ENCODE measurements around the gene TBC1D5.

Gene TBC1D5

GRCh38 chr3:17195856-17196604 lies 546.4 kb downstream of the TBC1D5 start:
- peak; percentile 36 to 52 for DNase-seq

- no peak for DNase-seq
Measured at GRCh38 chr3:17195192-17195611, 547.2 kb downstream of the TBC1D5 start.

- DNase-seq = no peak
Measured at GRCh38 chr3:17194116-17194515, 548.3 kb downstream of the TBC1D5 start.

GRCh38 chr3:17192995-17193394 lies 549.4 kb downstream of the TBC1D5 start:
- no peak for DNase-seq

GRCh38 chr3:17190353-17191078 lies 551.9 kb downstream of the TBC1D5 start:
- DNase-seq = peak; percentile 89 to 93

GRCh38 chr3:17188378-17188777 lies 554.1 kb downstream of the TBC1D5 start:
- DNase-seq = no peak

- no peak for DNase-seq
Measured at GRCh38 chr3:17187589-17188184, 554.7 kb downstream of the TBC1D5 start.

- DNase-seq = no peak
Measured at GRCh38 chr3:17183951-17184550, 558.4 kb downstream of the TBC1D5 start.

GRCh38 chr3:17182166-17182565 lies 560.3 kb downstream of the TBC1D5 start:
- no peak for DNase-seq

GRCh38 chr3:17181413-17181907 lies 561.0 kb downstream of the TBC1D5 start:
- DNase-seq = no peak

GRCh38 chr3:17179381-17180205 lies 562.8 kb downstream of the TBC1D5 start:
- no peak for DNase-seq

- no peak for DNase-seq
Measured at GRCh38 chr3:17176757-17177156, 565.7 kb downstream of the TBC1D5 start.

- DNase-seq = no peak
Measured at GRCh38 chr3:17175187-17175807, 567.1 kb downstream of the TBC1D5 start.

GRCh38 chr3:17166369-17166768 lies 576.1 kb downstream of the TBC1D5 start:
- peak in 1 of 2 experiments; percentile 9 for DNase-seq

- no peak for DNase-seq
Measured at GRCh38 chr3:17162116-17162515, 580.3 kb downstream of the TBC1D5 start.

- DNase-seq = no peak
Measured at GRCh38 chr3:17160597-17160996, 581.8 kb downstream of the TBC1D5 start.

- no peak for DNase-seq
Measured at GRCh38 chr3:17158941-17159682, 583.3 kb downstream of the TBC1D5 start.

- DNase-seq = no peak
Measured at GRCh38 chr3:17157713-17158112, 584.7 kb downstream of the TBC1D5 start.

GRCh38 chr3:17156864-17157263 lies 585.6 kb downstream of the TBC1D5 start:
- DNase-seq = no peak

GRCh38 chr3:17155951-17156350 lies 586.5 kb downstream of the TBC1D5 start:
- no peak for DNase-seq

- DNase-seq = no peak
Measured at GRCh38 chr3:17154941-17155340, 587.5 kb downstream of the TBC1D5 start.

All from Kasumi-1 (cell line).